ENCODE measurements around the gene SAC3D1. TPM values are rescaled to one million over a fixed set of nuclear protein-coding genes. Genes with fewer than 3 reads are reported as not detected.

The SAC3D1 gene
- total RNA-seq, result 22.3 and 24.6 TPM in 2 replicates
- 23.6 and 32.7 TPM in 2 replicates for polyA plus RNA-seq

GRCh38 chr11:65040847-65041622 lies at the start of gene SAC3D1:
SAC3D1 (plus strand) TSS chr11:65041210; CDS start chr11:65041293, 83 bp downstream.
- H3K9me3 ChIP-seq (ENCODE audit: low read depth), result no peaks in the 10 kb centered on the region
- H3K4me3 ChIP-seq, result peak within 1 kb of the TSS; percentile 58
- peaks cover 4% of the 10 kb centered on the region for H3K4me1 ChIP-seq (ENCODE audit: low read depth)
- DNase-seq (ENCODE audit: low read depth in 1 of 2, low spot score in 1 of 2), result peak; percentile 95 to 96
- H3K36me3 ChIP-seq, result peaks cover 12% of the 10 kb centered on the region
- H3K27me3 ChIP-seq, result no peaks in the 10 kb centered on the region
- TF ChIP-seq, protein P1, sequence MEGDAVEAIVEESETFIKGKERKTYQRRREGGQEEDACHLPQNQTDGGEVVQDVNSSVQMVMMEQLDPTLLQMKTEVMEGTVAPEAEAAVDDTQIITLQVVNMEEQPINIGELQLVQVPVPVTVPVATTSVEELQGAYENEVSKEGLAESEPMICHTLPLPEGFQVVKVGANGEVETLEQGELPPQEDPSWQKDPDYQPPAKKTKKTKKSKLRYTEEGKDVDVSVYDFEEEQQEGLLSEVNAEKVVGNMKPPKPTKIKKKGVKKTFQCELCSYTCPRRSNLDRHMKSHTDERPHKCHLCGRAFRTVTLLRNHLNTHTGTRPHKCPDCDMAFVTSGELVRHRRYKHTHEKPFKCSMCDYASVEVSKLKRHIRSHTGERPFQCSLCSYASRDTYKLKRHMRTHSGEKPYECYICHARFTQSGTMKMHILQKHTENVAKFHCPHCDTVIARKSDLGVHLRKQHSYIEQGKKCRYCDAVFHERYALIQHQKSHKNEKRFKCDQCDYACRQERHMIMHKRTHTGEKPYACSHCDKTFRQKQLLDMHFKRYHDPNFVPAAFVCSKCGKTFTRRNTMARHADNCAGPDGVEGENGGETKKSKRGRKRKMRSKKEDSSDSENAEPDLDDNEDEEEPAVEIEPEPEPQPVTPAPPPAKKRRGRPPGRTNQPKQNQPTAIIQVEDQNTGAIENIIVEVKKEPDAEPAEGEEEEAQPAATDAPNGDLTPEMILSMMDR (IDR thresholded peaks at IDR 0.05; ENCODE audit: low read depth, low read length), result no peak
- H3K27ac ChIP-seq, result peak within 1 kb of the TSS; percentile 80

GRCh38 chr11:64994318-64994717 lies 46.7 kb upstream of the SAC3D1 start:
- no peak for DNase-seq (ENCODE audit: low read depth in 1 of 2, low spot score in 1 of 2)
- TF ChIP-seq, protein P1 (IDR thresholded peaks at IDR 0.05; ENCODE audit: low read depth, low read length), result no peak
- Histone ChIP-seq H3K27ac (no peak overlapping the region), H3K4me1 (ENCODE audit: low read depth) (peaks cover 6% of the 10 kb centered on the region), H3K9me3 (ENCODE audit: low read depth) (no peaks in the 10 kb centered on the region), H3K36me3 (no peaks in the 10 kb centered on the region), H3K4me3 (no peak overlapping the region), H3K27me3 (no peaks in the 10 kb centered on the region)

DNA sequence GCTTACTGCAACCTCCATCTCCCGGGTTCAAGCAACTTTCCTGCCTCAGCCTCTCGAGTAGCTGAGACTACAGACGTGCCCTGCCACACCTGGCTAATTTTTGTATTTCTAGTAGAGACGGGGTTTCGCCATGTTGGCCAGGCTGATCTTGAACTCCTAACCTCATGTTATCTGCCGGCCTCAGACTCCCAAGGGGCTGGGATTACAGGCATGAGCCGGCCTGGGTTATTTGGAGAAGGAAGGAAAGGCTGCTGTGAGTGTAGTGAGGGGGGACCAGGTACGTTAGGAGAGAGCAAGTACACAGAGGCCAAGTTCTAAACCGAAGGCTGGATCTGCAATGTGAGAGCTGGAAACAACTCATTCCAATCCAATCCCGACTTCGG lies 44.7 kb upstream of the SAC3D1 start:
- H3K4me3 ChIP-seq, result no peak overlapping the region
- TF ChIP-seq, protein P1 (IDR thresholded peaks at IDR 0.05; ENCODE audit: low read depth, low read length), result no peak
- DNase-seq (ENCODE audit: low read depth in 1 of 2, low spot score in 1 of 2), result no peak
- no peaks in the 10 kb centered on the region for H3K36me3 ChIP-seq
- H3K27ac ChIP-seq, result no peak overlapping the region
- H3K4me1 ChIP-seq (ENCODE audit: low read depth), result no peaks in the 10 kb centered on the region
- H3K27me3 ChIP-seq, result no peaks in the 10 kb centered on the region
- no peaks in the 10 kb centered on the region for H3K9me3 ChIP-seq (ENCODE audit: low read depth)

- Histone ChIP-seq H3K27ac (no peak within 1 kb of the TSS), H3K9me3 (ENCODE audit: low read depth) (no peaks in the 10 kb centered on the region), H3K4me3 (no peak within 1 kb of the TSS), H3K36me3 (no peaks in the 10 kb centered on the region), H3K27me3 (no peaks in the 10 kb centered on the region), H3K4me1 (ENCODE audit: low read depth) (no peaks in the 10 kb centered on the region)
- peak; percentile 76 to 83 for DNase-seq (ENCODE audit: low read depth in 1 of 2, low spot score in 1 of 2)
- TF ChIP-seq, protein P1 (IDR thresholded peaks at IDR 0.05; ENCODE audit: low read depth, low read length), result peak; percentile 35
These were observed 44.2 kb upstream of the SAC3D1 start, which contains the start of gene BATF2 for GRCh38 chr11:64996710-64997380. BATF2 (minus strand) TSS chr11:64996971; CDS start chr11:64996914, 57 bp downstream.

DNA sequence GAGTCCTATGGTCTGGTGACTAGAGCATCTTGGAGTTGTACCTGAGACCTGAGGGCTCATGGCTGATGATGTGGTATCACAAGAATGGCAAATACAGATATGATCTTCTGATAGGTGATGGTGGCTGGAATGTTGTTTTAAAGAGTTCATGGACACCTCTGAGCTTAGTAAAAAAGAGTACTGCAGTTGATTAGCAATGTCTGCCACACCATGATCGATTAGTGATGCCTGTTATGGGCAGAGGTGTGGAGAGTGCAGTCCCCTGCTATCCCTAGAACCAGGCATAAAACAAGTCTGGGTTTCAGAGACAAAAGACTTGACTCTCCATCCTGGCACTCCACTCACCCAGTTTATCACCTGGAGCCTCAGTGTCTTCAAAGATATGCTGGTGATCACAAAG lies 42.9 kb upstream of the SAC3D1 start:
- no peaks in the 10 kb centered on the region for H3K36me3 ChIP-seq
- no peak overlapping the region for H3K4me3 ChIP-seq
- H3K27me3 ChIP-seq, result no peaks in the 10 kb centered on the region
- TF ChIP-seq, protein P1 (IDR thresholded peaks at IDR 0.05; ENCODE audit: low read depth, low read length), result no peak
- H3K9me3 ChIP-seq (ENCODE audit: low read depth), result no peaks in the 10 kb centered on the region
- no peak for DNase-seq (ENCODE audit: low read depth in 1 of 2, low spot score in 1 of 2)
- no peaks in the 10 kb centered on the region for H3K4me1 ChIP-seq (ENCODE audit: low read depth)
- H3K27ac ChIP-seq, result no peak overlapping the region

Measured in cardiac muscle cell (in vitro differentiated cells and primary cell).